HG03565 (cell line): ENCODE measurements around the gene HNRNPC.
"Not testable (repeated sequence)": the region's sequence is repeated elsewhere in the genome, so short reads cannot be mapped to it uniquely, and the experiment has no call there.

Experiments used
- ATAC-seq: cut with Tn5 transposase; IDR thresholded peaks from one replicate; pipeline ENCODE4 v1.9.1; 2021; ENCODE audit warnings: mild to moderate bottlenecking, moderate library complexity; ENCODE audit not compliant: unreplicated experiment

Gene HNRNPC

GRCh38 chr14:21248338-21248737 lies 20.9 kb downstream of the HNRNPC start:
- no peak for ATAC-seq

DNA sequence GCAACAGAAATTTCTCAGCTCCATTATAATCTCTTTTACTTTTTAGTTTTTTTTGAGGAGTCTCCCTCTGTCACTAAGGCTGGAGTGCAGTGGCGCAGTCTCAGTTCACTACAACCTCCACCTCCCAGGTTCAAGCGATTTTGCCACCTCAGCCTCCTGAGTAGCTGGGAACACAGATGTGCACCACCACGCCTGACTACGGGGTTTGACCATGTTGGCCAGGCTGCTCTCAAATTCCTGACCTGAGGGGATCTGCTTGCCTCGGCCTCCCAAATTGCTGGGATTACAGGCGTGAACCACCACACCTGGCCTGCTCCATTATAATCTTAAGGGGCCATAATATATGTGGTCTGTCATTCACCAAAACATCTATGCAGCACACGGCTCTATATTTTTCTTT lies 23.4 kb downstream of the HNRNPC start:
- ATAC-seq = no peak

DNA sequence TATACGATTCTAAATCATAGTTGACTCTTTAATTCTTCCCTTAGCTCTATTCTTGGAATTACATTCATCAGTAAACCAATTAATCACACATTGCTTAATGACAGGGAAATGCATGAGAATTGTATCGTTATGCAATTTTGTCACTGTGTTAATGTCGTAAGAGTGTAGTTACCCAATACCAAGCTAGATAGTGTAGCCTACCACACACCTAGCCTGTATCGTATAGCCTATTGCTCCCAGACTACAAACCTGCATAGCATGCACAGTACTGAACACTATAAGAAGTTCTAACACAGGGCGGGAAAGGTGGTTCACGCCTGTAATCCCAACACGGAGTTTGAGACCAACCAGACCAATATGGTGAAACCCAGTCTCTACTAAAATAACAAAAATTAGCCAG lies 24.7 kb downstream of the HNRNPC start:
- ATAC-seq = no peak

GRCh38 chr14:21241218-21241819 lies 27.9 kb downstream of the HNRNPC start:
- no peak for ATAC-seq

DNA sequence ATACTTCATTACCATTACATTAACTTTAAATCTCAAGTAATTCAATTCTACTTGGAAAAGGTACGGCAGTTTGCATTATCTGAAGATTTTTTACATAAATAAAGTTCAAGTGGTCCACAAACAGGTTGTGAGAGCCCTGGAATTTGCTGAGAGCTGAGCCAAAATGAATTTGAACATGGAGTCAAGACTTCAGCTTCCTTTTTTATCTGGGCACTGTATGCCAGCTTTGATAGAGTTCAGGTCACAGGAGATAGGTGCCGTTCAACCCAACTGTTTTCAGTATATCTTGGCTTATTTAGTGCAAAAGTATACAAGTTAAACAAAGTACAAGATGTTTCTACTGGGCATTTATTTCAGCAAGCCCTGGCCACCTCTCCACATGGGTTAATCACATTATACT lies 28.8 kb downstream of the HNRNPC start:
- ATAC-seq = no peak

DNA sequence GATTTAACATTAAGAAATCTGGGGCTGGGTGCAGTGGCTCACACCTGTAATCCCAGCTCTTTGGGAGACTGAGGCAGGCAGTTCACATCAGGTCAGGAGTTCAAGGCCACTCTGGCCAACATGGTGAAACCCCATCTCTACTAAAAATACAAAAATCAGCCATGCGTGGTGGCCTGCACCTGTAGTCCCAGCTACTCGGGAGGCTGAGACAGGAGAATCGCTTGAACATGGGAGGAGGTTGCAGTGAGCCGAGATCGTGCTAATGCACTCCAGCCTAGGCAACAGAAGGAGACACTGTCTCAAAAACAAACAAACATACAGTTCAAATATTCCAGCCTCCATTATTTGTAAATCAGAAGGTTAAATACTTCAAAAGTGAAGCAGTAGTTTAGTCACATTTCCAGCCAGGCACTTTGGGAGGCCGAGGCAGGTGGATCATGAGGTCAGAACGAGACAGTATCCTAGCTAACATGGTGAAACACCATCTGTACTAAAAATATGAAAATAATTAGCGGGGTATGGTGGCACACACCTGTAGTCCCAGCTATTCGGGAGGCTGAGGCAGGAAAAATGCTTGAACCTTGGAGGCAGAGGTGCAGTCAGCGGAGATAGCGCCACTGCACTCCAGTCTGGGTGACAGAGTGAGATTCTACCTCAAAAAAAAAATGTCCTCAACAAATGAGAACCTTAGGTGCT lies 30.3 kb downstream of the HNRNPC start:
- no peak for ATAC-seq

DNA sequence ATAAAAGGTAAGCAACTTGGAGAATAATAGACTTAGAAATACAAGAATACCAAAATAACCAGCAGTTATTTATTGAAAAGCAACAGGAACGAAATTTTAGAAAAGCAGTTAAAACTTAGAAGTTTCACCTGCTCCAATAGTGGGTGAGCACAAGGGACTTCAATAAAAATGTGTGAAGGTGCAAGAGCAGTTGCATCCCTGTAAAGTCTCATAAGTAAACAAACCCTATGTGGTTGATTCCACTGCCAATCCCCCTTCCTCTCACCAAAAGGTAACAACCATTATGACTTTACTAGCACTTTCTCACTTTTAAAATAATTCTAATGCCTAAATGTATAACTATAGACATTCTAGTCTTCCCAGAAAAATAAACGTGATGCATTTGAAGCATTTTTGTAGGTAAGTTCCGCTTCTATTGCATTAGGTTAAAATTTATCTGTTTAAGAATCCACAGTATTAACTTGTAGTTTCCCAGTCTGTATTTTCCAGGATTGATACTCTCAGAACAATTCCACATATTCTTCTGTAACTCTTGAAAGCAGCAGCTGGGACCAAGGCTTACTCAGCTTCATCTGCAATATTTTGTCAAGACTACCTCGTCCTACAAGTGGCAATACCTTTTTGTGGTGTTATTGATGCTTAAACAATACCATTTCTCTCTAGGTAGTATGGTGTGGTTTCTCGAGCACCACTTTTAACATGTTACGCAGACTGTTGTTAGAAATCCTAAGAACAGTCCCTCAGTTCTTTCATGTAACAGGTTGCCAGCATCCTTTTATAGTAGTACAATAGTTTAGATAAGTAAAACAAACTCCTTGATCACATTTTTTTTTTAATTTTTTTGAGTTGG lies 32.1 kb downstream of the HNRNPC start:
- ATAC-seq = no peak

GRCh38 chr14:21234112-21234511 lies 35.1 kb downstream of the HNRNPC start:
- no peak for ATAC-seq

DNA sequence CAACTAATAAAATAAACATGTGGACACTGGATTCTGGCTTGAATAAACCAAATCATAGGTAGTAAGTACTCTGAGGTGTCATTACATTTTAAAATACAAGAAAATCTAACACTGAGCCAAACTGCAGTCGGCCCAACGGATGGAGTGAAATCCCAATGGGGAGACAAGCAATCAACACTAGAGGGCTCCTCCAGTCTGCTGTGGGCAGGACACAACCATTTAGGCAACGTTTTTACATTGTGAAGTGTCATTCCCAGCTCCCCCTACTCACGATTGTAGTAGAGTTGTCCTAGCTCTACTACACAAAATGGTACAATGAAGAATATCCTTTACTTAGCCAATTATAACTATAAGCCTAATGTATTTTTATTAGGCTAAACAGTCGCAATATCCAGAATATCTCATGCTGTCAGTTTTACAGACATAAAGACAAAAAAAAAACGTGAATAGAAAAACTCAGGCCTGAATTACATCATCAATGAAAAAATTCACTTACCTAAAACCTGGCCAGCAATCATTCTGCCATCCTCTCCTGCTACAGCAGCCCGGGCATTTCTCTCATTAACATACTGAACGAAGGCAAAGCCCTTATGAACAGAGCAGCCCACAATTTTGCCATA lies 35.7 kb downstream of the HNRNPC start:
- ATAC-seq = no peak

- ATAC-seq = no peak
Measured at GRCh38 chr14:21231020-21231652, 38.1 kb downstream of the HNRNPC start.

DNA sequence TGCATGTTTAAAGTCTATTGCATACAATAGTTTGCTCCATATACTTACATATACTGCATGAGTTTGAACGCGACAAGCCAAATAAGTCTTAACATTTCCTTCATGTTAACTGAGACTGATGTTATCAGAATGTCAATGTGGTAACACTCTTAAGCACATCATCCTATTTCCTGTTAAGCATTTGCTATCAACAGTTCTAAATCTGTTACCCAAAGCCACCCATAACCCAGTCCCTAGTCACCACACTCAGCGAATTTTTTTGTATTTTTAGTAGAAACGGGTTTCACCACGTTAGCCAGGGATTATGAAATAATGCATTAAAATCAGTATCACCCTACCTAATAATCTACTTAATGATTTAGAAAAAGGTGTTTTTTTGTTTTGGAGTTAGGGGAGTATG lies 39.4 kb downstream of the HNRNPC start:
- no peak for ATAC-seq

GRCh38 chr14:21227981-21228380 lies 41.3 kb downstream of the HNRNPC start:
- no peak for ATAC-seq

DNA sequence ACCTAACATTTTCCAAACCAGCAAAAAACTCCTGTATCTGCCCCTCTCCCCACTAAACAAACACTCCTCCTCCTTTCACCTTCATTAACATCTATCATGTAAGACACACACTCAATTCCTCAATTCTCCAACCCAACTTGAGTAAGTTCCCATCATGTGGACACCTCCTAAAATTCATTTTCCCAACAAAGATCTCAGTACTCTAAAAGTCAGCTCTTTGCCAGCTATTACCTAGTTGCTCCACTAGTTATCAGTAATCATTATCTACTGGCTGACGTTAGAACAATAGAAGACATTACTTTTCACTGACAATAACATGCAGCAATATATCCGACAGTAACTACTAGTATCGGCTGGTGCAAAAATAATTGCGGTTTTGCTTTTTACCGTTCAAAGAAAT lies 42.1 kb downstream of the HNRNPC start:
- ATAC-seq = no peak

- no peak for ATAC-seq
Measured at GRCh38 chr14:21226467-21226866, 42.8 kb downstream of the HNRNPC start.

DNA sequence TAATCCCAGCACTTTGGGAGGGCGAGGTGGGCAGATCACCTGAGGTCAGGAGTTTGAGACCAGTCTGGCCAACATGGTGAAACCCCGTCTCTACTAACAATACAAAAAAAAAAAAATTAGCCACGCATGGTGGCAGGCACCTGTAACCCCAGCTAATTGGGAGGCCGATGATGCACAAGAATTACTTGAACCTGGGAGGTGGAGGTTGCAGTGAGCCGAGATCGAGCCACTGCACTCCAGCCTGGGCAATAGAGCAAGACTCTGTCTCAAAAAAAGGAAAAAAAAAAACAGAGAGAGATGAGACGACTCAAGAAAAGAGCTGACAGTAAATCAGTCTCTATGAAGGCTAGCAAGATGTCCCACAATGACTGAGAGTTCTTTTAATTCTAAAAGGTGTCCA lies 44.1 kb downstream of the HNRNPC start:
- ATAC-seq = not testable (repeated sequence)

GRCh38 chr14:21220874-21221477 lies 48.3 kb downstream of the HNRNPC start:
- no peak for ATAC-seq

DNA sequence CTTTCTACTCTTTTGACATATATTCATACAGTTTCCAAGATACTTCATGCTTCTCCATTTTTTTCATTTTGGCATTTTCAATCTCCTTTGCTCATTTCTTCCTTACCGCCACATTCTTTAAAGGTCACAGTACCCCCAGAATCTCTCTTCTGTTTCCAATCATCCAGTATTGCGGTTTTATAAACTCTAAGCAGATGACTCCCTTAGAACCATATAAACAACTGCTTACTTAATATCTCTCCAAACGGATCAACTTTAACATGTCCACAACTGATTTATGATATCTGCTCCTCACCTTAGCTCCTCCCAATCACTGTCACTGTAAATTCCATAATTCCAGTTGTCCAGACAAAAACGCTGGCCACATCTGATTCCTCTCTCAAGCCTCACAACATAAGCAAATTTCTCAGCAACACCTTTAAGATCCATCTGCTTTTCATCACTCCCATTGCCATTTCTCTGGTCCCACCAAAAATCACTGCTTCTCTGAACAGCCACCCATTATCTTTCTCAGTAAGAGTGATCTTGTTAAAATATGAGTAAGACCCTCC lies 49.6 kb downstream of the HNRNPC start:
- ATAC-seq = no peak

- ATAC-seq = no peak
Measured at GRCh38 chr14:21219120-21219519, 50.1 kb downstream of the HNRNPC start.

DNA sequence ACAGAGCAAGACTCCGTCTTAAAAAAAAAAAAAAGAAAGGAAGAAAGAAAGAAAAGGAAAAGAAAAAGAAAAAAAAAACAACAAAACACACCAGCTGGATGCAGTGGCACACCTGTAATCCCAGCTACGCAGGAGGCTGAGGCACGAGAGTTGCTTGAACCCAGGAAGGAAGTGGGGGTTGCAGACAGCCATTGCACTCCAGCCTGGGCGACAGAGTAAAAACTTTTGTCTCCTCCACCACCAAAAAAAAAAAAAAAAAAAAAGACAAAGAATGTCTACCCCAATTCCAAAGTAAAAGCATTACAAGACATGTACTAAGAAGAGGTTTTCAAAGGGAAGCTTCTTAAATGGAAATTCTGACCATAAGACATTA lies 53.4 kb downstream of the HNRNPC start:
- ATAC-seq = no peak

GRCh38 chr14:21215130-21215878 lies 53.9 kb downstream of the HNRNPC start:
- no peak for ATAC-seq
